Right lobe of liver (tissue), 4 donors: Measurements from ENCODE around the gene OR10A2.

Source experiments
- CTCF ChIP-seq, 4 donors: fragments of 200-600 bp in 3 of 4; fragments of 450-650 bp in 1 of 4; IDR thresholded peaks; one replicate each; pipeline versions ENCODE4 v1.5.1 to v1.8.0; 2016 to 2022; ENCODE audit warnings: antibody characterized with exemption in 4 of 4, mild to moderate bottlenecking in 2 of 4
- POLR2A ChIP-seq: fragments of 450-650 bp; IDR thresholded peaks from one replicate; pipeline ENCODE4 v1.6.1; 2017; ENCODE audit warnings: antibody characterized with exemption, mild to moderate bottlenecking
- donor health status: DM: no; HTN: no; CAD: no.
- donor health status: DM: no; HTN: no; CAD: no.
- donor health status: DM: no; HTN: yes; CAD: no.

GRCh38 chr11:6813656-6814055 is 49.2 kb upstream of the OR10A2 start:
- TF ChIP-seq CTCF (IDR thresholded peaks at IDR 0.05) = no peak
- TF ChIP-seq POLR2A = no peak
